LNCaP clone FGC (cell line): ENCODE results near the gene ZC3H8.

ENCODE experiments used
- DNase-seq: peaks from one replicate; pipeline ENCODE4 v3.0.0-alpha.2; 2011; ENCODE audit warnings: low read depth
- H3K4me3 ChIP-seq: 2 replicates; pipeline ENCODE4 v1.5.1; 2011; ENCODE audit warnings: mild to moderate bottlenecking, low read depth, low read length, control low read depth
- CTCF ChIP-seq: IDR thresholded peaks from 2 replicates; pipeline ENCODE4 v1.5.1; 2012; ENCODE audit warnings: mild to moderate bottlenecking; ENCODE audit not compliant: control insufficient read depth, insufficient read depth; ENCODE audit errors: extremely low read depth

Gene ZC3H8

GRCh38 chr2:112197868-112198267, 57.0 kb downstream of the ZC3H8 start:
- no peak for DNase-seq
- no peak for TF ChIP-seq CTCF
- no peak overlapping the region for H3K4me3 ChIP-seq

GRCh38 chr2:112195950-112196349, 58.9 kb downstream of the ZC3H8 start:
- TF ChIP-seq CTCF = no peak
- DNase-seq = no peak
- no peak overlapping the region for H3K4me3 ChIP-seq

- no peak for DNase-seq
- no peak for TF ChIP-seq CTCF
- no peak overlapping the region for H3K4me3 ChIP-seq
These were observed 59.6 kb downstream of the ZC3H8 start for GRCh38 chr2:112195167-112195766.

GRCh38 chr2:112194482-112194881, 60.4 kb downstream of the ZC3H8 start:
- TF ChIP-seq CTCF = no peak
- DNase-seq = no peak
- H3K4me3 ChIP-seq = no peak overlapping the region

GRCh38 chr2:112194028-112194427, 60.8 kb downstream of the ZC3H8 start:
- no peak overlapping the region for H3K4me3 ChIP-seq
- DNase-seq = no peak
- no peak for TF ChIP-seq CTCF

GRCh38 chr2:112189001-112189556, 65.8 kb downstream of the ZC3H8 start:
- DNase-seq = no peak
- no peak for TF ChIP-seq CTCF
- no peak overlapping the region for H3K4me3 ChIP-seq
